ENCODE data around the gene COLEC11. TPM values are rescaled to one million over a fixed set of nuclear protein-coding genes. Genes with fewer than 3 reads are reported as not detected.

The COLEC11 gene
- total RNA-seq, 1 donor from 2014 or later, result 2.3 TPM

GRCh38 chr2:3644891-3645605, 50.1 kb downstream of the COLEC11 start:
- Mint-ChIP-seq H3K4me3 (ENCODE audit: unreplicated experiment) (no peak overlapping the region), H3K36me3 (ENCODE audit: low read depth, unreplicated experiment) (no peaks in the 10 kb centered on the region), H3K27me3 (ENCODE audit: unreplicated experiment) (peaks cover 17% of the 10 kb centered on the region), H3K9me3 (ENCODE audit: unreplicated experiment) (no peaks in the 10 kb centered on the region), H3K4me1 (ENCODE audit: unreplicated experiment) (peaks cover 4% of the 10 kb centered on the region), H3K27ac (ENCODE audit: unreplicated experiment) (no peak overlapping the region)
- no peak for DNase-seq (ENCODE audit: low spot score)
- TF ChIP-seq CTCF (IDR thresholded peaks at IDR 0.05; ENCODE audit: unreplicated experiment), result no peak

GRCh38 chr2:3645745-3646389, 51.0 kb downstream of the COLEC11 start:
- peaks cover 19% of the 10 kb centered on the region for H3K27me3 Mint-ChIP-seq (ENCODE audit: unreplicated experiment)
- no peak overlapping the region for H3K4me3 Mint-ChIP-seq (ENCODE audit: unreplicated experiment)
- H3K4me1 Mint-ChIP-seq (ENCODE audit: unreplicated experiment), result peaks cover 6% of the 10 kb centered on the region
- TF ChIP-seq CTCF (IDR thresholded peaks at IDR 0.05; ENCODE audit: unreplicated experiment), result no peak
- H3K9me3 Mint-ChIP-seq (ENCODE audit: unreplicated experiment), result no peaks in the 10 kb centered on the region
- H3K27ac Mint-ChIP-seq (ENCODE audit: unreplicated experiment), result no peak overlapping the region
- H3K36me3 Mint-ChIP-seq (ENCODE audit: low read depth, unreplicated experiment), result peaks cover 2% of the 10 kb centered on the region
- DNase-seq (ENCODE audit: low spot score), result no peak

- Mint-ChIP-seq H3K4me3 (ENCODE audit: unreplicated experiment) (no peak overlapping the region), H3K9me3 (ENCODE audit: unreplicated experiment) (no peaks in the 10 kb centered on the region), H3K27ac (ENCODE audit: unreplicated experiment) (no peak overlapping the region), H3K4me1 (ENCODE audit: unreplicated experiment) (peaks cover 10% of the 10 kb centered on the region), H3K27me3 (ENCODE audit: unreplicated experiment) (peaks cover 23% of the 10 kb centered on the region), H3K36me3 (ENCODE audit: low read depth, unreplicated experiment) (peaks cover 4% of the 10 kb centered on the region)
- no peak for DNase-seq (ENCODE audit: low spot score)
- no peak for TF ChIP-seq CTCF (IDR thresholded peaks at IDR 0.05; ENCODE audit: unreplicated experiment)
Measured at GRCh38 chr2:3646446-3646845, 51.5 kb downstream of the COLEC11 start.

GRCh38 chr2:3647246-3647645, 52.3 kb downstream of the COLEC11 start:
- H3K4me1 Mint-ChIP-seq (ENCODE audit: unreplicated experiment), result peaks cover 13% of the 10 kb centered on the region
- no peak for TF ChIP-seq CTCF (IDR thresholded peaks at IDR 0.05; ENCODE audit: unreplicated experiment)
- DNase-seq (ENCODE audit: low spot score), result no peak
- peaks cover 25% of the 10 kb centered on the region for H3K27me3 Mint-ChIP-seq (ENCODE audit: unreplicated experiment)
- H3K36me3 Mint-ChIP-seq (ENCODE audit: low read depth, unreplicated experiment), result peaks cover 4% of the 10 kb centered on the region
- H3K27ac Mint-ChIP-seq (ENCODE audit: unreplicated experiment), result no peak overlapping the region
- no peak overlapping the region for H3K4me3 Mint-ChIP-seq (ENCODE audit: unreplicated experiment)
- H3K9me3 Mint-ChIP-seq (ENCODE audit: unreplicated experiment), result no peaks in the 10 kb centered on the region

All from endothelial cell (in vitro differentiated cells).